GOT3 (cell line): ENCODE data around the gene PNPLA8.
"Not testable (repeated sequence)": the region's sequence is repeated elsewhere in the genome, so short reads cannot be mapped to it uniquely, and the experiment has no call there.

Experiments used
- DNase-seq: peaks from one replicate; lab custom pipeline; 2025; ENCODE audit warnings: mixed read lengths; lab: John Stamatoyannopoulos, UW

Gene PNPLA8

GRCh38 chr7:108525985-108526767 lies at the start of gene PNPLA8:
TSS of gene PNPLA8 (minus strand) at chr7:108526135. CDS start at chr7:108515491, 10,644 bp downstream.
- peak; percentile 96 for DNase-seq

GRCh38 chr7:108575156-108575555 lies 49.2 kb upstream of the PNPLA8 start:
- DNase-seq = no peak

GRCh38 chr7:108572480-108572879 lies 46.5 kb upstream of the PNPLA8 start:
- DNase-seq = no peak

- DNase-seq = no peak
These were observed 44.3 kb upstream of the PNPLA8 start for GRCh38 chr7:108570146-108570755.

GRCh38 chr7:108569381-108570145 lies 43.6 kb upstream of the PNPLA8 start, which contains the start of the genes DNAJB9 and THAP5:
TSS of gene DNAJB9 (plus strand) at chr7:108569874. CDS start at chr7:108571727, 1,853 bp downstream.
TSS of gene THAP5 (minus strand) at chr7:108569706. CDS start at chr7:108569569, 137 bp downstream.
- DNase-seq = peak; percentile 96

- DNase-seq = no peak
These were observed 43.0 kb upstream of the PNPLA8 start for GRCh38 chr7:108568801-108569380.

GRCh38 chr7:108565987-108566386 lies 40.1 kb upstream of the PNPLA8 start:
- DNase-seq = no peak

GRCh38 chr7:108561047-108561619 lies 35.2 kb upstream of the PNPLA8 start:
- no peak for DNase-seq

GRCh38 chr7:108559253-108559652 lies 33.3 kb upstream of the PNPLA8 start:
- DNase-seq = no peak

GRCh38 chr7:108557617-108558016 lies 31.7 kb upstream of the PNPLA8 start:
- DNase-seq = no peak

GRCh38 chr7:108557191-108557590 lies 31.3 kb upstream of the PNPLA8 start:
- DNase-seq = no peak

GRCh38 chr7:108556665-108557064 lies 30.7 kb upstream of the PNPLA8 start:
- not testable (repeated sequence) for DNase-seq

GRCh38 chr7:108548141-108548896 lies 22.4 kb upstream of the PNPLA8 start:
- not testable (repeated sequence) for DNase-seq

GRCh38 chr7:108541478-108541877 lies 15.5 kb upstream of the PNPLA8 start:
- DNase-seq = no peak

GRCh38 chr7:108538685-108539084 lies 12.8 kb upstream of the PNPLA8 start:
- not testable (repeated sequence) for DNase-seq

- not testable (repeated sequence) for DNase-seq
These were observed 12.3 kb upstream of the PNPLA8 start for GRCh38 chr7:108538236-108538635.

- DNase-seq = no peak
These were observed 11.3 kb upstream of the PNPLA8 start for GRCh38 chr7:108537229-108537628.

- no peak for DNase-seq
These were observed 9.8 kb upstream of the PNPLA8 start for GRCh38 chr7:108535744-108536143.

- DNase-seq = no peak
These were observed 9.3 kb upstream of the PNPLA8 start for GRCh38 chr7:108535257-108535656.

GRCh38 chr7:108533712-108534111 lies 7.8 kb upstream of the PNPLA8 start:
- no peak for DNase-seq

- no peak for DNase-seq
These were observed 3.4 kb upstream of the PNPLA8 start for GRCh38 chr7:108529341-108529740.
